Keratinocyte (primary cell): Measurements from ENCODE around the gene CPNE7. TPM values are rescaled to one million over a fixed set of nuclear protein-coding genes. Genes with fewer than 3 reads are reported as not detected.

Experiments
- DNase-seq: peaks from one replicate; pipeline ENCODE4 v3.0.0-alpha.2; 2011; ENCODE audit warnings: low read depth, missing footprints, low spot score
- FAIRE-seq: peaks from 2 replicates; lab custom pipeline; 2011; peaks lifted over from hg19 to GRCh38; lab: Jason Lieb, UNC
- H2AFZ ChIP-seq: 2 replicates; pipeline ENCODE4 v1.6.0; 2012; ENCODE audit warnings: low read length, control low read depth, inconsistent platforms; ENCODE audit not compliant: control insufficient read depth
- H3K27ac ChIP-seq: 2 replicates; pipeline ENCODE4 v1.5.1; 2011; ENCODE audit warnings: low read length; ENCODE audit not compliant: control insufficient read depth, insufficient read depth
- H3K27me3 ChIP-seq: 3 replicates; pipeline ENCODE4 v1.6.0; 2011; ENCODE audit warnings: low read length; ENCODE audit not compliant: control insufficient read depth, insufficient read depth; ENCODE audit errors: extremely low read depth
- H3K36me3 ChIP-seq, 2 experiments: 2 replicates in 1 of 2; 3 replicates in 1 of 2; pipeline ENCODE4 v1.5.1; 2011; ENCODE audit warnings: low read length in 2 of 2, mild to moderate bottlenecking in 1 of 2; ENCODE audit not compliant: control insufficient read depth in 2 of 2, insufficient read depth in 2 of 2; ENCODE audit errors: extremely low read depth in 1 of 2
- H3K4me1 ChIP-seq: 3 replicates; pipeline ENCODE4 v1.5.1; 2011; ENCODE audit warnings: low read length; ENCODE audit not compliant: control insufficient read depth, insufficient read depth; ENCODE audit errors: extremely low read depth
- H3K4me2 ChIP-seq: 3 replicates; pipeline ENCODE4 v1.6.0; 2011; ENCODE audit warnings: low read depth, low read length; ENCODE audit not compliant: control insufficient read depth, insufficient read depth; ENCODE audit errors: extremely low read depth
- H3K4me3 ChIP-seq, 3 experiments: fragments of 200-600 bp in 1 of 3; sonication (generic) in 1 of 3; 2 replicates in 2 of 3; 3 replicates in 1 of 3; pipeline ENCODE4 v1.5.1; 2011 to 2016; ENCODE audit warnings: low read length in 3 of 3, mild to moderate bottlenecking in 3 of 3, control low read depth in 2 of 3, inconsistent platforms in 1 of 3, low read depth in 1 of 3, mixed read lengths in 1 of 3, mixed run types in 1 of 3, moderate library complexity in 1 of 3; ENCODE audit not compliant: control insufficient read depth in 2 of 3, insufficient read depth in 2 of 3; ENCODE audit errors: extremely low read depth in 1 of 3
- H3K79me2 ChIP-seq: 2 replicates; pipeline ENCODE4 v1.6.0; 2012; ENCODE audit warnings: low read length; ENCODE audit not compliant: control insufficient read depth, insufficient read depth
- H3K9ac ChIP-seq: 3 replicates; pipeline ENCODE4 v1.6.0; 2011; ENCODE audit warnings: low read length; ENCODE audit not compliant: control insufficient read depth, insufficient read depth; ENCODE audit errors: extremely low read depth
- H3K9me1 ChIP-seq: 3 replicates; pipeline ENCODE4 v1.6.0; 2011; ENCODE audit warnings: low read length; ENCODE audit not compliant: control insufficient read depth, insufficient read depth; ENCODE audit errors: extremely low read depth
- H3K9me3 ChIP-seq: 2 replicates; pipeline ENCODE4 v1.5.1; 2012; ENCODE audit warnings: low read depth, low read length; ENCODE audit not compliant: control insufficient read depth
- H4K20me1 ChIP-seq: 3 replicates; pipeline ENCODE4 v1.6.0; 2011; ENCODE audit warnings: low read length; ENCODE audit not compliant: control insufficient read depth, insufficient read depth; ENCODE audit errors: extremely low read depth
- CTCF ChIP-seq, 3 experiments: IDR thresholded peaks in 1 of 3; conservative IDR thresholded peaks in 1 of 3; optimal IDR thresholded peaks in 1 of 3; 2 replicates in 2 of 3; 3 replicates in 1 of 3; pipeline versions ENCODE3 to v1.5.1; 2011; ENCODE audit warnings: low read length in 3 of 3, mild to moderate bottlenecking in 3 of 3, moderate library complexity in 2 of 3, control low read depth in 1 of 3, inconsistent platforms in 1 of 3; ENCODE audit not compliant: insufficient read depth in 2 of 3; ENCODE audit errors: extremely low read depth in 1 of 3
- EZH2 ChIP-seq: IDR thresholded peaks from one replicate; pipeline ENCODE4 v1.6.1; 2012; ENCODE audit warnings: inconsistent platforms, mild to moderate bottlenecking, low read length, moderate library complexity
- dilution Hi-C: fragments of 300-500 bp; cut with MboI; formaldehyde crosslinking; loops from one replicate; pipeline ENCODE4 v1.7.0; 2020; ENCODE audit warnings: low sequenced_read_pairs; ENCODE audit not compliant: extremely low pct_ligation_motif_present
- polyA plus RNA-seq, 5 experiments: library from polyadenylated mRNA; depleted of rRNA in 3 of 5; stranded (reverse) in 3 of 5; stranded (forward) in 1 of 5; unstranded in 1 of 5; fragments of >200 nt; gene quantifications; 1 replicate in 1 of 5; 2 replicates in 3 of 5; 3 replicates in 1 of 5; pipeline versions ENCODE4 v1.2.1 to v1.2.3, GENCODE V29; 2011 to 2012; ENCODE audit warnings: missing spikeins in 2 of 5, low read depth in 1 of 5, low replicate concordance in 1 of 5

Gene CPNE7
- polyA plus RNA-seq, 1 donor (not counting 4 experiments of a cell fraction or from before 2014, with no cell fraction given) = 9.1 TPM

- peak overlapping the region; percentile 26 for H3K27ac ChIP-seq
- no peak for TF ChIP-seq CTCF (optimal IDR thresholded peaks at IDR 0.05 in 1 of 3, IDR thresholded peaks at IDR 0.05 in 1 of 3, conservative IDR thresholded peaks at IDR 0.05 in 1 of 3; ENCODE audit: extremely low read depth in 1 of 3, insufficient read depth in 2 of 3, low read length in 3 of 3)
- no peak for TF ChIP-seq EZH2
- no peak overlapping the region for H3K4me2 ChIP-seq
- no peaks in the 10 kb centered on the region for H3K27me3 ChIP-seq
- H3K9me1 ChIP-seq = peaks cover 2% of the 10 kb centered on the region
- no peak overlapping the region for H2AFZ ChIP-seq
- peaks cover 0 to 2% of the 10 kb centered on the region in 2 experiments for H3K36me3 ChIP-seq
- no peaks in the 10 kb centered on the region for H4K20me1 ChIP-seq
- H3K4me3 ChIP-seq = no peak overlapping the region
- no peak for FAIRE-seq
- peaks cover 23% of the 10 kb centered on the region for H3K4me1 ChIP-seq
- H3K9me3 ChIP-seq = no peaks in the 10 kb centered on the region
- H3K79me2 ChIP-seq = no peaks in the 10 kb centered on the region
- dilution Hi-C loops = no loop called here
- H3K9ac ChIP-seq = peak overlapping the region; percentile 33
- DNase-seq = no peak
Observed at GRCh38 chr16:89582614-89583196, 7.1 kb downstream of the CPNE7 start.

DNA sequence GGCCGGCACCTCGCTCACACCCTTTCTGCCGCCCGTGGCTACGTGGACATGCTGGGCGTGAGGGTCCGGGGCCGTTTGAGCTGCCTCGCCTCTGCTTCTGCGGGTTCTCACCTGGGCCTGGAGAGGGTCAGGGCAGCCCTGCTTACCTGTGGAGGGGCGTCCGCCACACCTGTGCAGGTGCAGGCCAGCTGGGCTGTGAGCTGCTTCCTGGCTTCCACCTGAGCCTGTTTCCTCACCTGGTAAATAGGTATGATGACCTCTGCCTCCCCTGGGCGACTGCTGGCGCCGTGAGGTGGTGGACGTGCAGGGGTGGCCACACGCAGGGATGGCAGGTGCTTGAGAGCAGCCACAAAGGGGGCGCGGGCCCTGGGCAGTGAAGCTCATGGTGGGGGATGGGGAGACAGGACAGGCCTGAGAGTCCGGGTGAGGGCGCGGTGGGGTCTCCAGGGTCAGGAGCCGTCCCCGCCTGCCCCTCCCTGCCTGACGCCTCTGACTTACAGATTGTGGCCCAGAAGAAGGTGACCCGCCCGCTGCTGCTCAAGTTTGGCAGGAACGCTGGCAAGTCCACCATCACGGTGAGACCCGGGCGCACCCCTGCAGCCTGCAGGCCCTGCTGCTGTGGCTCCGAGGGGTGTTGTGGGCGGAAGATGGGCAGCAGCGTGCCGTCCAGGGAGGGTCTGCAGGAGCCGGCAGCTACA, 7.8 kb downstream of the CPNE7 start:
- H3K27ac ChIP-seq = no peak overlapping the region
- H2AFZ ChIP-seq = no peak overlapping the region
- no peak for DNase-seq
- H3K79me2 ChIP-seq = no peaks in the 10 kb centered on the region
- H3K4me2 ChIP-seq = no peak overlapping the region
- no peak for FAIRE-seq
- peaks cover 23% of the 10 kb centered on the region for H3K4me1 ChIP-seq
- peaks cover 0 to 2% of the 10 kb centered on the region in 2 experiments for H3K36me3 ChIP-seq
- H3K9me1 ChIP-seq = peaks cover 2% of the 10 kb centered on the region
- no peak for TF ChIP-seq CTCF (optimal IDR thresholded peaks at IDR 0.05 in 1 of 3, IDR thresholded peaks at IDR 0.05 in 1 of 3, conservative IDR thresholded peaks at IDR 0.05 in 1 of 3; ENCODE audit: extremely low read depth in 1 of 3, insufficient read depth in 2 of 3, low read length in 3 of 3)
- no peak for TF ChIP-seq EZH2
- H4K20me1 ChIP-seq = no peaks in the 10 kb centered on the region
- dilution Hi-C loops = no loop called here
- H3K27me3 ChIP-seq = no peaks in the 10 kb centered on the region
- H3K4me3 ChIP-seq = no peak overlapping the region
- no peaks in the 10 kb centered on the region for H3K9me3 ChIP-seq
- no peak overlapping the region for H3K9ac ChIP-seq
